ENCODE results near the gene THSD4.
A peak's percentile ranks its signal among the peaks of the same experiment; 100 is the strongest.

The THSD4 gene

GRCh38 chr15:71114887-71115566, at the start of gene THSD4:
TSS of gene THSD4 (plus strand) at chr15:71115471.
- peak; percentile 79 for DNase-seq

GRCh38 chr15:71066983-71067382, 48.3 kb upstream of the THSD4 start:
- DNase-seq, result no peak

- no peak for DNase-seq
Observed at GRCh38 chr15:71069693-71070092, 45.6 kb upstream of the THSD4 start.

- no peak for DNase-seq
Observed at GRCh38 chr15:71071529-71071928, 43.7 kb upstream of the THSD4 start.

- no peak for DNase-seq
Observed at GRCh38 chr15:71072423-71072822, 42.8 kb upstream of the THSD4 start.

GRCh38 chr15:71078506-71079207, 36.6 kb upstream of the THSD4 start:
- DNase-seq, result no peak

GRCh38 chr15:71079208-71080044, 35.8 kb upstream of the THSD4 start:
- no peak for DNase-seq

GRCh38 chr15:71080166-71080565, 35.1 kb upstream of the THSD4 start:
- no peak for DNase-seq

- no peak for DNase-seq
Observed at GRCh38 chr15:71080705-71081104, 34.6 kb upstream of the THSD4 start.

GRCh38 chr15:71082803-71083202, 32.5 kb upstream of the THSD4 start:
- no peak for DNase-seq

- no peak for DNase-seq
Observed at GRCh38 chr15:71083349-71083748, 31.9 kb upstream of the THSD4 start.

GRCh38 chr15:71084264-71084663, 31.0 kb upstream of the THSD4 start:
- DNase-seq, result no peak

GRCh38 chr15:71085809-71086208, 29.5 kb upstream of the THSD4 start:
- no peak for DNase-seq

GRCh38 chr15:71088155-71088554, 27.1 kb upstream of the THSD4 start:
- no peak for DNase-seq

- DNase-seq, result no peak
Observed at GRCh38 chr15:71088683-71089082, 26.6 kb upstream of the THSD4 start.

GRCh38 chr15:71089801-71090200, 25.5 kb upstream of the THSD4 start:
- DNase-seq, result no peak

- DNase-seq, result no peak
Observed at GRCh38 chr15:71091601-71092000, 23.7 kb upstream of the THSD4 start.

GRCh38 chr15:71092056-71092600, 23.1 kb upstream of the THSD4 start:
- DNase-seq, result no peak

GRCh38 chr15:71093054-71094024, 21.9 kb upstream of the THSD4 start:
- no peak for DNase-seq

- DNase-seq, result no peak
Observed at GRCh38 chr15:71094137-71094536, 21.1 kb upstream of the THSD4 start.

GRCh38 chr15:71096676-71097075, 18.6 kb upstream of the THSD4 start:
- DNase-seq, result no peak

- DNase-seq, result no peak
Observed at GRCh38 chr15:71097890-71098289, 17.4 kb upstream of the THSD4 start.
